Hepatocyte (in vitro differentiated cells): ENCODE measurements around the gene NPHP4. TPM values are rescaled to one million over a fixed set of nuclear protein-coding genes. Genes with fewer than 3 reads are reported as not detected.

Experiments used
- DNase-seq: peaks from one replicate; pipeline ENCODE4 v3.0.0-alpha.2; 2016; ENCODE audit warnings: low spot score
- H2AFZ ChIP-seq: fragments of 200-600 bp; sonication (generic); 2 replicates; pipeline ENCODE4 v1.6.0; 2016; ENCODE audit warnings: antibody characterized with exemption, mild to moderate bottlenecking
- H3K27ac ChIP-seq: fragments of 200-600 bp; sonication (generic); 2 replicates; pipeline ENCODE4 v1.5.1; 2016; ENCODE audit warnings: mild to moderate bottlenecking
- H3K27me3 ChIP-seq: fragments of 200-600 bp; sonication (generic); 2 replicates; pipeline ENCODE4 v1.6.1; 2016
- H3K36me3 ChIP-seq: fragments of 200-600 bp; sonication (generic); replicated peaks from 2 replicates; pipeline ENCODE4 v1.5.1; 2016; ENCODE audit warnings: low read depth; ENCODE audit not compliant: insufficient read depth
- H3K4me1 ChIP-seq: fragments of 200-600 bp; sonication (generic); 2 replicates; pipeline ENCODE4 v1.5.1; 2016; ENCODE audit warnings: mild to moderate bottlenecking, moderate library complexity; ENCODE audit not compliant: insufficient read depth
- H3K4me2 ChIP-seq: fragments of 200-600 bp; sonication (generic); 2 replicates; pipeline ENCODE4 v1.6.0; 2016
- H3K4me3 ChIP-seq: fragments of 200-600 bp; sonication (generic); 2 replicates; pipeline ENCODE4 v1.5.1; 2016; ENCODE audit warnings: mild to moderate bottlenecking
- H3K79me2 ChIP-seq: fragments of 200-600 bp; sonication (generic); 2 replicates; pipeline ENCODE4 v1.6.0; 2017; ENCODE audit warnings: mild to moderate bottlenecking
- H3K9me2 ChIP-seq: fragments of 200-600 bp; sonication (generic); replicated peaks from 2 replicates; pipeline ENCODE4 v1.6.0; 2017; ENCODE audit warnings: mild to moderate bottlenecking; ENCODE audit not compliant: insufficient read depth
- H3K9me3 ChIP-seq: fragments of 200-600 bp; sonication (generic); 2 replicates; pipeline ENCODE4 v1.5.1; 2016; ENCODE audit warnings: low read depth, mild to moderate bottlenecking
- H4K20me1 ChIP-seq: fragments of 200-600 bp; sonication (generic); 2 replicates; pipeline ENCODE4 v1.6.0; 2016; ENCODE audit warnings: mild to moderate bottlenecking; ENCODE audit not compliant: insufficient read depth, poor library complexity, severe bottlenecking
- EZH2 ChIP-seq: fragments of 200-600 bp; sonication (generic); IDR thresholded peaks from 2 replicates; pipeline ENCODE4 v1.6.1; 2016; ENCODE audit warnings: antibody characterized with exemption, mild to moderate bottlenecking, borderline replicate concordance
- EZH2phosphoT487 ChIP-seq: fragments of 200-600 bp; sonication (generic); IDR thresholded peaks from one replicate; pipeline ENCODE4 v1.6.1; 2018; ENCODE audit warnings: antibody characterized with exemption, mild to moderate bottlenecking, low read depth, moderate library complexity; ENCODE audit not compliant: unreplicated experiment, severe bottlenecking
- WGBS: methylation state at CpG from one replicate; pipeline ENCODE4 v1.1.6; 2016; ENCODE audit warnings: low lambda C conversion rate; ENCODE audit errors: missing lambda C conversion rate; 5-methylcytosine and 5-hydroxymethylcytosine counted together
- microRNA-seq: library from miRNA; unstranded; fragments of <30 nt; microRNA quantifications from one replicate; pipeline ENCODE4, GENCODE V29; 2017
- polyA plus RNA-seq: library from polyadenylated mRNA; unstranded; fragments of >200 nt; fragmentation: Nextera tagmentation; extraction: Ambion mirVana; gene quantifications from 2 replicates; pipeline ENCODE4 v1.2.1, GENCODE V29; 2016
- small RNA-seq: library from RNA; depleted of rRNA; stranded (forward); fragments of <200 nt; gene quantifications from one replicate; pipeline ENCODE3, GENCODE V24; 2014
- total RNA-seq: library from RNA; depleted of rRNA; stranded (reverse); fragments of >200 nt; gene quantifications from 2 replicates; pipeline ENCODE4 v1.2.3, GENCODE V29; 2014

NPHP4 gene
- total and polyA plus RNA-seq, 2 experiments from 2014 or later, result 5.6 to 6.0 TPM

DNA sequence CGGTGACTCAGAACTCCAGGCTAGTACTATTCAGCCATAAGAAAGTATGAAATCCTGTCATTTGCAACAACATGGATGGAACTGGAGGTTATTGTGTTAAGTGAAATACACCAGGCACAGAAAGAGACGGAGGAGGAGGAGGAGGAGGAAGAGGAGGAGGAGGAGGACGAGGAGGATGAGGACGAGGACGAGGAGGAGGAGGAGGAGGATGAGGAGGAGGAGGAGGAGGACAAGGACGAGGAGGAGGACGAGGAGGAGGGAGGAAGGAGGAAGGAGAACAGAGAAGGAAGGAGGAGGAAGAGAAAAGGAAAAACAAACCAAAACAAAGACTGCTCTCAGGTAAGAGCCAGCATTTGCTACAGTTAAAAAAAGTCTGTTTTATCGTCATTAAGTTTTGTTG, 178.7 kb downstream of the NPHP4 start:
- no peak overlapping the region for H2AFZ ChIP-seq
- no peaks in the 10 kb centered on the region for H3K9me2 ChIP-seq
- H3K4me2 ChIP-seq, result no peak overlapping the region
- H3K4me1 ChIP-seq, result no peaks in the 10 kb centered on the region
- no peaks in the 10 kb centered on the region for H3K79me2 ChIP-seq
- 97% methylated on average over 3 of the region's 8 CpGs for WGBS
- DNase-seq, result no peak
- no peak overlapping the region for H3K4me3 ChIP-seq
- no peaks in the 10 kb centered on the region for H3K36me3 ChIP-seq
- no peak for TF ChIP-seq EZH2
- no peak for TF ChIP-seq EZH2phosphoT487
- no peaks in the 10 kb centered on the region for H3K27me3 ChIP-seq
- H3K9me3 ChIP-seq, result no peaks in the 10 kb centered on the region
- no peak overlapping the region for H3K27ac ChIP-seq
- no peaks in the 10 kb centered on the region for H4K20me1 ChIP-seq

Small RNA genes lying within 50 kb of the gene (microRNA-seq; reads per million reads assigned to microRNA genes)
- not detected for gene MIR4689

Small RNA genes lying within 50 kb of the gene (small RNA-seq; reads per million reads assigned to genes)
- not detected for gene MIR4689

Other genes with a start within 250 kb of the NPHP4 start
- gene KCNAB2, start 53.5 kb upstream of the NPHP4 start, total RNA-seq, result 3.5 and 3.7 TPM in 2 replicates
- gene KCNAB2, start 53.5 kb upstream of the NPHP4 start, polyA plus RNA-seq, result 3.1 and 7.4 TPM in 2 replicates
- gene CHD5, start 187.9 kb upstream of the NPHP4 start, total RNA-seq, result 0.08 and 0.13 TPM in 2 replicates
- gene CHD5, start 187.9 kb upstream of the NPHP4 start, polyA plus RNA-seq, result 0.18 TPM in 1 of 2 replicates, not detected in the other
- gene RPL22, start 207.2 kb upstream of the NPHP4 start, total RNA-seq, result 168 and 188 TPM in 2 replicates
- 103 and 115 TPM in 2 replicates for gene RPL22, start 207.2 kb upstream of the NPHP4 start, polyA plus RNA-seq
- gene RNF207, start 213.7 kb upstream of the NPHP4 start, total RNA-seq, result 14.7 and 29.3 TPM in 2 replicates
- 28.3 and 30.9 TPM in 2 replicates for gene RNF207, start 213.7 kb upstream of the NPHP4 start, polyA plus RNA-seq
- gene ICMT, start 243.5 kb upstream of the NPHP4 start, total RNA-seq, result 60.1 and 62.4 TPM in 2 replicates
- 32.2 and 40.3 TPM in 2 replicates for gene ICMT, start 243.5 kb upstream of the NPHP4 start, polyA plus RNA-seq